Suprapubic skin (tissue), 3 donors: ENCODE results near the gene THTPA.

Experiments used
- POLR2AphosphoS5 ChIP-seq, 3 donors: sonication (generic); formaldehyde crosslinking; IDR thresholded peaks; one replicate each; pipeline ENCODE4 v1.6.1; 2017; ENCODE audit warnings: antibody characterized with exemption in 3 of 3
- TF ChIP-seq, protein P1 (sequence below), 2 donors: fragments of 200-600 bp in 1 of 2; fragments of 450-650 bp in 1 of 2; sonication (generic) in 1 of 2; IDR thresholded peaks; one replicate each; pipeline ENCODE4 v1.5.1; 2016 to 2019; ENCODE audit warnings: antibody characterized with exemption in 2 of 2, mild to moderate bottlenecking in 1 of 2, moderate library complexity in 1 of 2

DNA sequence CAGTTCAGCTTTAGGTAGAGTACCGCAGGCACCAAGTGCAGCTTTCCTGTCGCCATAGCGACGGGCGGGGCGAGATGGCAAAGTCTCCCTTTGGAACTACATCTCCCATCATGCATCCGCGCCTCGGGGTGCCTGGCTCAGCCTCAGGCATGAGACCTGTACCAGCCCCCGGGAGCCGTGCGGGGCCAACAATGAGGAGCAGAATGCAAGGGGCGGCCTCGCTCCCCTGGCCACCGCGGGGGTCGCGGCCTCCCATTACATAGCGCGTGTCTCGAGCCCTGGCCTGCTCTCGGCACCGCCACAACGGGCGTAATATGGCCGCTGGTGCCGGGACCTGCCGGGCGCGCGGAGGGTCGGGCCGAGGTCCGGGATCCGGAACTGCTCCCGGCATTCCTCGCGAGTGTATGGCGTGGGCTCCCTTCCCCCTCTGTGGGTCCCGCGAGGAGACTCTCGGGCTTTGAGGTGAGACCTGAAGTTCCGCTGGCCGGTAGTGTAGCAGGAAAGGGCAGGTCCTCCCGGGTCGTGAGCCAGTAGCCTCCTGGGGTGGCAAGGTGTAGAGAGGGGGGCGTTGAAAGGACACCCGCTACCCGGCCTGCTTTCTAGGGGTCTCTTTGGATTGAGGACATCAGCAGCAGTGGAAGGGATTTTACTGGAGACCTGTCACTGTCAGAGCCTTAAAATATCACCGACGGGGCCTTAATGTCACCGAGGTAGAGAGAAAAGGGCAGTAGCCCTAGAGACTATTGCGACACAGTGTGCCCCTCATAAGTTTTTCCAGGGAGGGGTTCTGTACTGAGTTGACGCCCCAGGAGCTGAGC is at the start of gene THTPA:
- TF ChIP-seq POLR2AphosphoS5 (IDR thresholded peaks at IDR 0.05): peak in 1 of 3 donors; percentile 86
- TF ChIP-seq, protein P1, sequence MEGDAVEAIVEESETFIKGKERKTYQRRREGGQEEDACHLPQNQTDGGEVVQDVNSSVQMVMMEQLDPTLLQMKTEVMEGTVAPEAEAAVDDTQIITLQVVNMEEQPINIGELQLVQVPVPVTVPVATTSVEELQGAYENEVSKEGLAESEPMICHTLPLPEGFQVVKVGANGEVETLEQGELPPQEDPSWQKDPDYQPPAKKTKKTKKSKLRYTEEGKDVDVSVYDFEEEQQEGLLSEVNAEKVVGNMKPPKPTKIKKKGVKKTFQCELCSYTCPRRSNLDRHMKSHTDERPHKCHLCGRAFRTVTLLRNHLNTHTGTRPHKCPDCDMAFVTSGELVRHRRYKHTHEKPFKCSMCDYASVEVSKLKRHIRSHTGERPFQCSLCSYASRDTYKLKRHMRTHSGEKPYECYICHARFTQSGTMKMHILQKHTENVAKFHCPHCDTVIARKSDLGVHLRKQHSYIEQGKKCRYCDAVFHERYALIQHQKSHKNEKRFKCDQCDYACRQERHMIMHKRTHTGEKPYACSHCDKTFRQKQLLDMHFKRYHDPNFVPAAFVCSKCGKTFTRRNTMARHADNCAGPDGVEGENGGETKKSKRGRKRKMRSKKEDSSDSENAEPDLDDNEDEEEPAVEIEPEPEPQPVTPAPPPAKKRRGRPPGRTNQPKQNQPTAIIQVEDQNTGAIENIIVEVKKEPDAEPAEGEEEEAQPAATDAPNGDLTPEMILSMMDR (IDR thresholded peaks at IDR 0.05): no peak
